WTC11 (cell line): ENCODE measurements around the gene MCFD2. TPM values are rescaled to one million over a fixed set of nuclear protein-coding genes. Genes with fewer than 3 reads are reported as not detected.

ENCODE experiments used
- ATAC-seq: fragments of 200-7000 bp; cut with Tn5 transposase; 2 replicates; pipeline ENCODE4 v1.10.0; 2021; ENCODE audit warnings: mild to moderate bottlenecking, moderate library complexity
- CTCF ChIA-PET: fragments of 300-600 bp; sonication (Branson Sonifier 250); formaldehyde crosslinking; loops from one replicate; lab custom pipeline; 2021; ENCODE audit warnings: antibody characterized with exemption; lab: Charles Lee
- POLR2A ChIA-PET: fragments of 350-600 bp; sonication (Branson Sonifier 250); formaldehyde crosslinking; loops from one replicate; lab custom pipeline; 2021; ENCODE audit warnings: antibody characterized with exemption; lab: Charles Lee
- DNase-seq: peaks from one replicate; pipeline ENCODE4 v3.0.0; 2021; ENCODE audit warnings: low spot score
- H3K27ac Mint-ChIP-seq: 2 replicates; pipeline ENCODE4 v1.8.0; 2021; ENCODE audit warnings: mixed read lengths
- H3K27me3 Mint-ChIP-seq: 2 replicates; pipeline ENCODE4 v1.8.0; 2021; ENCODE audit warnings: low read depth, mild to moderate bottlenecking, moderate library complexity, mixed read lengths
- H3K36me3 Mint-ChIP-seq: 2 replicates; pipeline ENCODE4 v1.8.0; 2021; ENCODE audit warnings: mixed read lengths
- H3K4me1 Mint-ChIP-seq: 2 replicates; pipeline ENCODE4 v1.8.0; 2022; ENCODE audit warnings: mixed read lengths
- H3K4me3 Mint-ChIP-seq: 2 replicates; pipeline ENCODE4 v1.8.0; 2021; ENCODE audit warnings: mild to moderate bottlenecking, moderate library complexity, mixed read lengths
- H3K9me3 Mint-ChIP-seq: 2 replicates; pipeline ENCODE4 v1.8.0; 2021; ENCODE audit warnings: mixed read lengths
- HMGA2 ChIP-seq: fragments of 250-450 bp; sonication (Bioruptor Pico); IDR thresholded peaks from 2 replicates; pipeline ENCODE4 v1.4.0; 2021; ENCODE audit warnings: mild to moderate bottlenecking, moderate library complexity
- JAZF1 ChIP-seq: fragments of 250-450 bp; sonication (Bioruptor Pico); IDR thresholded peaks from 2 replicates; pipeline ENCODE4 v1.9.0; 2021; ENCODE audit warnings: moderate library complexity, mild to moderate bottlenecking, inconsistent platforms
- NFE2L1 ChIP-seq: sonication (generic); formaldehyde crosslinking; IDR thresholded peaks from 2 replicates; pipeline ENCODE4 v1.8.1; 2023; ENCODE audit warnings: missing genetic modification reagents
- RORB ChIP-seq: fragments of 250-450 bp; sonication (Bioruptor Pico); IDR thresholded peaks from 2 replicates; pipeline ENCODE4 v1.9.0; 2021; ENCODE audit warnings: mild to moderate bottlenecking
- SP1 ChIP-seq: sonication (generic); formaldehyde crosslinking; conservative IDR thresholded peaks from 2 replicates; pipeline ENCODE4 v1.8.1; 2022; ENCODE audit warnings: missing genetic modification reagents
- ZNF138 ChIP-seq: sonication (generic); formaldehyde crosslinking; conservative IDR thresholded peaks from 2 replicates; pipeline ENCODE4 v1.8.1; 2022; ENCODE audit warnings: mild to moderate bottlenecking, moderate library complexity, missing genetic modification reagents
- ZNF317 ChIP-seq: sonication (generic); formaldehyde crosslinking; IDR thresholded peaks from 2 replicates; pipeline ENCODE4 v1.8.1; 2023; ENCODE audit warnings: low read depth, mild to moderate bottlenecking, moderate library complexity, missing genetic modification reagents, borderline replicate concordance
- total RNA-seq: library from RNA; stranded (reverse); gene quantifications from 3 replicates; pipeline ENCODE4 v1.2.3, GENCODE V29; 2021
- TF ChIP-seq, protein P1 (sequence below): sonication (generic); formaldehyde crosslinking; IDR thresholded peaks from 2 replicates; pipeline ENCODE4 v1.8.0; 2022; ENCODE audit warnings: mild to moderate bottlenecking, missing genetic modification reagents
- TF ChIP-seq, protein P2 (sequence below): sonication (generic); formaldehyde crosslinking; IDR thresholded peaks from 2 replicates; pipeline ENCODE4 v1.8.1; 2022; ENCODE audit warnings: low read depth, missing genetic modification reagents, borderline replicate concordance
- TF ChIP-seq, protein P3 (sequence below): sonication (generic); formaldehyde crosslinking; IDR thresholded peaks from 2 replicates; pipeline ENCODE4 v1.8.0; 2022; ENCODE audit warnings: missing genetic modification reagents
- TF ChIP-seq, protein P4 (sequence below): sonication (generic); formaldehyde crosslinking; IDR thresholded peaks from 2 replicates; pipeline ENCODE4 v1.8.0; 2023; ENCODE audit warnings: missing genetic modification reagents, mild to moderate bottlenecking, borderline replicate concordance
- TF ChIP-seq, protein P5 (sequence below): sonication (generic); formaldehyde crosslinking; conservative IDR thresholded peaks from 2 replicates; pipeline ENCODE4 v1.8.1; 2023; ENCODE audit warnings: mild to moderate bottlenecking, low read depth, missing genetic modification reagents, moderate library complexity
- TF ChIP-seq, protein P6 (sequence below): sonication (generic); formaldehyde crosslinking; IDR thresholded peaks from 2 replicates; pipeline ENCODE4 v1.8.1; 2023; ENCODE audit warnings: mild to moderate bottlenecking, missing genetic modification reagents
- TF ChIP-seq, protein P7 (sequence below): fragments of 250-450 bp; sonication (Bioruptor Pico); IDR thresholded peaks from 2 replicates; pipeline ENCODE4 v1.9.0; 2021; ENCODE audit warnings: mild to moderate bottlenecking, borderline replicate concordance
- TF ChIP-seq, protein P8 (sequence below): sonication (generic); formaldehyde crosslinking; conservative IDR thresholded peaks from 2 replicates; pipeline ENCODE4 v1.8.1; 2022; ENCODE audit warnings: mild to moderate bottlenecking, missing genetic modification reagents

MCFD2 gene
- total RNA-seq, 1 experiment from 2014 or later: 68.1 TPM

DNA sequence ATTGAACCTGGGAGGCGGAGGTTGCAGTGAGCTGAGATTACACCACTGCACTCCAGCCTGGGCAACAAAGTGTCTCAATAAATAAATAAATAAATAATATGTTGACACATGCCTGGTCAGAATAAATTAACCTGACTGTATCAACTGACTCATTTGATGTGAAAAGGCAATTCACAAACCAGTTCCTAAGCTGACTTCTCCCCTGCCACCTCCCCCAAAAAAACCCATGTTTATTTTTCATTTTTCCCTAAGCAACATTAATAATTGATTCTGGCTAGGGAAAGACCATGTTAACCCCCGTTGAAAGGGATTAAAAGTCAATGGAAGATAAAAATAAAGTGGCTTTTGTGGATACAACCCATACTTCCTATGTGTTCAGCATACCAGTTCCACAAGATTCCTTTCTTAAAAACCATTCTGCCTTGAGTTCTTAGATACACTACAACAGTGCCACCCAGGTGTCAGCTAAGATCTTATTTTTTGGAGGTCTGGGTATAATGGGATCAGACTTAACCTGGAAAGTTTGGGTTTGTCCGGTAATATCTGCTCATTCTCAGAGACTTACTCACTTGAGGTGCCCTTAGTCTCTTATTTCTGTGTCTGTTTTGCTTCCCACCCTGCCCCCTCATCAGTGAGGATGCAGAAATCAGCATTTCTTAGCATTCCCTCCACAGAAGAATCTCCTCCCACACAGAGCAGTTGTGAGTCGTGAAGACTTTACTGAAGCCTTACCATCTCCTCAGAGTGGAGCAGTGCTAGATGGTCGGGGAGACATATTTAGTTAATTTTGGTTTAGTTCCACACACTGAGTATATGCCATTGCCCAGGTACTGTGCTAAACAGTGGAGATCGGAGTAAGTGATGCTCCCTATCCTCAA is 10.1 kb upstream of the MCFD2 start:
- Mint-ChIP-seq H3K27me3 (peaks cover 5% of the 10 kb centered on the region; the same call in 1 of the 2 replicates), H3K36me3 (peaks cover 17% of the 10 kb centered on the region), H3K27ac (peak overlapping the region; percentile 17), H3K4me1 (peaks cover 8% of the 10 kb centered on the region), H3K9me3 (peaks cover 14% of the 10 kb centered on the region), H3K4me3 (peak overlapping the region; percentile 10)
- POLR2A ChIA-PET: no interaction called here
- CTCF ChIA-PET: no interaction called here
- ATAC-seq (peak; percentile 79), DNase-seq (no peak)
- TF ChIP-seq, protein P1, sequence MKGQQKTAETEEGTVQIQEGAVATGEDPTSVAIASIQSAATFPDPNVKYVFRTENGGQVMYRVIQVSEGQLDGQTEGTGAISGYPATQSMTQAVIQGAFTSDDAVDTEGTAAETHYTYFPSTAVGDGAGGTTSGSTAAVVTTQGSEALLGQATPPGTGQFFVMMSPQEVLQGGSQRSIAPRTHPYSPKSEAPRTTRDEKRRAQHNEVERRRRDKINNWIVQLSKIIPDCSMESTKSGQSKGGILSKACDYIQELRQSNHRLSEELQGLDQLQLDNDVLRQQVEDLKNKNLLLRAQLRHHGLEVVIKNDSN (CRISPR knock-in tag): no peak
- TF ChIP-seq, protein P2, sequence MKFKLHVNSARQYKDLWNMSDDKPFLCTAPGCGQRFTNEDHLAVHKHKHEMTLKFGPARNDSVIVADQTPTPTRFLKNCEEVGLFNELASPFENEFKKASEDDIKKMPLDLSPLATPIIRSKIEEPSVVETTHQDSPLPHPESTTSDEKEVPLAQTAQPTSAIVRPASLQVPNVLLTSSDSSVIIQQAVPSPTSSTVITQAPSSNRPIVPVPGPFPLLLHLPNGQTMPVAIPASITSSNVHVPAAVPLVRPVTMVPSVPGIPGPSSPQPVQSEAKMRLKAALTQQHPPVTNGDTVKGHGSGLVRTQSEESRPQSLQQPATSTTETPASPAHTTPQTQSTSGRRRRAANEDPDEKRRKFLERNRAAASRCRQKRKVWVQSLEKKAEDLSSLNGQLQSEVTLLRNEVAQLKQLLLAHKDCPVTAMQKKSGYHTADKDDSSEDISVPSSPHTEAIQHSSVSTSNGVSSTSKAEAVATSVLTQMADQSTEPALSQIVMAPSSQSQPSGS (CRISPR knock-in tag): no peak
- no peak for TF ChIP-seq SP1
- TF ChIP-seq, protein P3, sequence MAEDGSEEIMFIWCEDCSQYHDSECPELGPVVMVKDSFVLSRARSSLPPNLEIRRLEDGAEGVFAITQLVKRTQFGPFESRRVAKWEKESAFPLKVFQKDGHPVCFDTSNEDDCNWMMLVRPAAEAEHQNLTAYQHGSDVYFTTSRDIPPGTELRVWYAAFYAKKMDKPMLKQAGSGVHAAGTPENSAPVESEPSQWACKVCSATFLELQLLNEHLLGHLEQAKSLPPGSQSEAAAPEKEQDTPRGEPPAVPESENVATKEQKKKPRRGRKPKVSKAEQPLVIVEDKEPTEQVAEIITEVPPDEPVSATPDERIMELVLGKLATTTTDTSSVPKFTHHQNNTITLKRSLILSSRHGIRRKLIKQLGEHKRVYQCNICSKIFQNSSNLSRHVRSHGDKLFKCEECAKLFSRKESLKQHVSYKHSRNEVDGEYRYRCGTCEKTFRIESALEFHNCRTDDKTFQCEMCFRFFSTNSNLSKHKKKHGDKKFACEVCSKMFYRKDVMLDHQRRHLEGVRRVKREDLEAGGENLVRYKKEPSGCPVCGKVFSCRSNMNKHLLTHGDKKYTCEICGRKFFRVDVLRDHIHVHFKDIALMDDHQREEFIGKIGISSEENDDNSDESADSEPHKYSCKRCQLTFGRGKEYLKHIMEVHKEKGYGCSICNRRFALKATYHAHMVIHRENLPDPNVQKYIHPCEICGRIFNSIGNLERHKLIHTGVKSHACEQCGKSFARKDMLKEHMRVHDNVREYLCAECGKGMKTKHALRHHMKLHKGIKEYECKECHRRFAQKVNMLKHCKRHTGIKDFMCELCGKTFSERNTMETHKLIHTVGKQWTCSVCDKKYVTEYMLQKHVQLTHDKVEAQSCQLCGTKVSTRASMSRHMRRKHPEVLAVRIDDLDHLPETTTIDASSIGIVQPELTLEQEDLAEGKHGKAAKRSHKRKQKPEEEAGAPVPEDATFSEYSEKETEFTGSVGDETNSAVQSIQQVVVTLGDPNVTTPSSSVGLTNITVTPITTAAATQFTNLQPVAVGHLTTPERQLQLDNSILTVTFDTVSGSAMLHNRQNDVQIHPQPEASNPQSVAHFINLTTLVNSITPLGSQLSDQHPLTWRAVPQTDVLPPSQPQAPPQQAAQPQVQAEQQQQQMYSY (CRISPR knock-in tag): no peak
- no peak for TF ChIP-seq JAZF1 (CRISPR knock-in tag)
- TF ChIP-seq HMGA2 (CRISPR knock-in tag): no peak
- no peak for TF ChIP-seq ZNF138 (CRISPR knock-in tag)
- TF ChIP-seq, protein P4, sequence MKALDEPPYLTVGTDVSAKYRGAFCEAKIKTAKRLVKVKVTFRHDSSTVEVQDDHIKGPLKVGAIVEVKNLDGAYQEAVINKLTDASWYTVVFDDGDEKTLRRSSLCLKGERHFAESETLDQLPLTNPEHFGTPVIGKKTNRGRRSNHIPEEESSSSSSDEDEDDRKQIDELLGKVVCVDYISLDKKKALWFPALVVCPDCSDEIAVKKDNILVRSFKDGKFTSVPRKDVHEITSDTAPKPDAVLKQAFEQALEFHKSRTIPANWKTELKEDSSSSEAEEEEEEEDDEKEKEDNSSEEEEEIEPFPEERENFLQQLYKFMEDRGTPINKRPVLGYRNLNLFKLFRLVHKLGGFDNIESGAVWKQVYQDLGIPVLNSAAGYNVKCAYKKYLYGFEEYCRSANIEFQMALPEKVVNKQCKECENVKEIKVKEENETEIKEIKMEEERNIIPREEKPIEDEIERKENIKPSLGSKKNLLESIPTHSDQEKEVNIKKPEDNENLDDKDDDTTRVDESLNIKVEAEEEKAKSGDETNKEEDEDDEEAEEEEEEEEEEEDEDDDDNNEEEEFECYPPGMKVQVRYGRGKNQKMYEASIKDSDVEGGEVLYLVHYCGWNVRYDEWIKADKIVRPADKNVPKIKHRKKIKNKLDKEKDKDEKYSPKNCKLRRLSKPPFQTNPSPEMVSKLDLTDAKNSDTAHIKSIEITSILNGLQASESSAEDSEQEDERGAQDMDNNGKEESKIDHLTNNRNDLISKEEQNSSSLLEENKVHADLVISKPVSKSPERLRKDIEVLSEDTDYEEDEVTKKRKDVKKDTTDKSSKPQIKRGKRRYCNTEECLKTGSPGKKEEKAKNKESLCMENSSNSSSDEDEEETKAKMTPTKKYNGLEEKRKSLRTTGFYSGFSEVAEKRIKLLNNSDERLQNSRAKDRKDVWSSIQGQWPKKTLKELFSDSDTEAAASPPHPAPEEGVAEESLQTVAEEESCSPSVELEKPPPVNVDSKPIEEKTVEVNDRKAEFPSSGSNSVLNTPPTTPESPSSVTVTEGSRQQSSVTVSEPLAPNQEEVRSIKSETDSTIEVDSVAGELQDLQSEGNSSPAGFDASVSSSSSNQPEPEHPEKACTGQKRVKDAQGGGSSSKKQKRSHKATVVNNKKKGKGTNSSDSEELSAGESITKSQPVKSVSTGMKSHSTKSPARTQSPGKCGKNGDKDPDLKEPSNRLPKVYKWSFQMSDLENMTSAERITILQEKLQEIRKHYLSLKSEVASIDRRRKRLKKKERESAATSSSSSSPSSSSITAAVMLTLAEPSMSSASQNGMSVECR (CRISPR knock-in tag): no peak
- TF ChIP-seq, protein P5, sequence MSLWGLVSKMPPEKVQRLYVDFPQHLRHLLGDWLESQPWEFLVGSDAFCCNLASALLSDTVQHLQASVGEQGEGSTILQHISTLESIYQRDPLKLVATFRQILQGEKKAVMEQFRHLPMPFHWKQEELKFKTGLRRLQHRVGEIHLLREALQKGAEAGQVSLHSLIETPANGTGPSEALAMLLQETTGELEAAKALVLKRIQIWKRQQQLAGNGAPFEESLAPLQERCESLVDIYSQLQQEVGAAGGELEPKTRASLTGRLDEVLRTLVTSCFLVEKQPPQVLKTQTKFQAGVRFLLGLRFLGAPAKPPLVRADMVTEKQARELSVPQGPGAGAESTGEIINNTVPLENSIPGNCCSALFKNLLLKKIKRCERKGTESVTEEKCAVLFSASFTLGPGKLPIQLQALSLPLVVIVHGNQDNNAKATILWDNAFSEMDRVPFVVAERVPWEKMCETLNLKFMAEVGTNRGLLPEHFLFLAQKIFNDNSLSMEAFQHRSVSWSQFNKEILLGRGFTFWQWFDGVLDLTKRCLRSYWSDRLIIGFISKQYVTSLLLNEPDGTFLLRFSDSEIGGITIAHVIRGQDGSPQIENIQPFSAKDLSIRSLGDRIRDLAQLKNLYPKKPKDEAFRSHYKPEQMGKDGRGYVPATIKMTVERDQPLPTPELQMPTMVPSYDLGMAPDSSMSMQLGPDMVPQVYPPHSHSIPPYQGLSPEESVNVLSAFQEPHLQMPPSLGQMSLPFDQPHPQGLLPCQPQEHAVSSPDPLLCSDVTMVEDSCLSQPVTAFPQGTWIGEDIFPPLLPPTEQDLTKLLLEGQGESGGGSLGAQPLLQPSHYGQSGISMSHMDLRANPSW: no peak
- TF ChIP-seq, protein P6, sequence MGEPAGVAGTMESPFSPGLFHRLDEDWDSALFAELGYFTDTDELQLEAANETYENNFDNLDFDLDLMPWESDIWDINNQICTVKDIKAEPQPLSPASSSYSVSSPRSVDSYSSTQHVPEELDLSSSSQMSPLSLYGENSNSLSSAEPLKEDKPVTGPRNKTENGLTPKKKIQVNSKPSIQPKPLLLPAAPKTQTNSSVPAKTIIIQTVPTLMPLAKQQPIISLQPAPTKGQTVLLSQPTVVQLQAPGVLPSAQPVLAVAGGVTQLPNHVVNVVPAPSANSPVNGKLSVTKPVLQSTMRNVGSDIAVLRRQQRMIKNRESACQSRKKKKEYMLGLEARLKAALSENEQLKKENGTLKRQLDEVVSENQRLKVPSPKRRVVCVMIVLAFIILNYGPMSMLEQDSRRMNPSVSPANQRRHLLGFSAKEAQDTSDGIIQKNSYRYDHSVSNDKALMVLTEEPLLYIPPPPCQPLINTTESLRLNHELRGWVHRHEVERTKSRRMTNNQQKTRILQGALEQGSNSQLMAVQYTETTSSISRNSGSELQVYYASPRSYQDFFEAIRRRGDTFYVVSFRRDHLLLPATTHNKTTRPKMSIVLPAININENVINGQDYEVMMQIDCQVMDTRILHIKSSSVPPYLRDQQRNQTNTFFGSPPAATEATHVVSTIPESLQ (CRISPR knock-in tag): no peak
- no peak for TF ChIP-seq NFE2L1 (CRISPR knock-in tag)
- TF ChIP-seq RORB (CRISPR knock-in tag): no peak
- TF ChIP-seq ZNF317 (CRISPR knock-in tag): no peak
- TF ChIP-seq, protein P7, sequence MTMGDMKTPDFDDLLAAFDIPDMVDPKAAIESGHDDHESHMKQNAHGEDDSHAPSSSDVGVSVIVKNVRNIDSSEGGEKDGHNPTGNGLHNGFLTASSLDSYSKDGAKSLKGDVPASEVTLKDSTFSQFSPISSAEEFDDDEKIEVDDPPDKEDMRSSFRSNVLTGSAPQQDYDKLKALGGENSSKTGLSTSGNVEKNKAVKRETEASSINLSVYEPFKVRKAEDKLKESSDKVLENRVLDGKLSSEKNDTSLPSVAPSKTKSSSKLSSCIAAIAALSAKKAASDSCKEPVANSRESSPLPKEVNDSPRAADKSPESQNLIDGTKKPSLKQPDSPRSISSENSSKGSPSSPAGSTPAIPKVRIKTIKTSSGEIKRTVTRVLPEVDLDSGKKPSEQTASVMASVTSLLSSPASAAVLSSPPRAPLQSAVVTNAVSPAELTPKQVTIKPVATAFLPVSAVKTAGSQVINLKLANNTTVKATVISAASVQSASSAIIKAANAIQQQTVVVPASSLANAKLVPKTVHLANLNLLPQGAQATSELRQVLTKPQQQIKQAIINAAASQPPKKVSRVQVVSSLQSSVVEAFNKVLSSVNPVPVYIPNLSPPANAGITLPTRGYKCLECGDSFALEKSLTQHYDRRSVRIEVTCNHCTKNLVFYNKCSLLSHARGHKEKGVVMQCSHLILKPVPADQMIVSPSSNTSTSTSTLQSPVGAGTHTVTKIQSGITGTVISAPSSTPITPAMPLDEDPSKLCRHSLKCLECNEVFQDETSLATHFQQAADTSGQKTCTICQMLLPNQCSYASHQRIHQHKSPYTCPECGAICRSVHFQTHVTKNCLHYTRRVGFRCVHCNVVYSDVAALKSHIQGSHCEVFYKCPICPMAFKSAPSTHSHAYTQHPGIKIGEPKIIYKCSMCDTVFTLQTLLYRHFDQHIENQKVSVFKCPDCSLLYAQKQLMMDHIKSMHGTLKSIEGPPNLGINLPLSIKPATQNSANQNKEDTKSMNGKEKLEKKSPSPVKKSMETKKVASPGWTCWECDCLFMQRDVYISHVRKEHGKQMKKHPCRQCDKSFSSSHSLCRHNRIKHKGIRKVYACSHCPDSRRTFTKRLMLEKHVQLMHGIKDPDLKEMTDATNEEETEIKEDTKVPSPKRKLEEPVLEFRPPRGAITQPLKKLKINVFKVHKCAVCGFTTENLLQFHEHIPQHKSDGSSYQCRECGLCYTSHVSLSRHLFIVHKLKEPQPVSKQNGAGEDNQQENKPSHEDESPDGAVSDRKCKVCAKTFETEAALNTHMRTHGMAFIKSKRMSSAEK: no peak
- TF ChIP-seq, protein P8, sequence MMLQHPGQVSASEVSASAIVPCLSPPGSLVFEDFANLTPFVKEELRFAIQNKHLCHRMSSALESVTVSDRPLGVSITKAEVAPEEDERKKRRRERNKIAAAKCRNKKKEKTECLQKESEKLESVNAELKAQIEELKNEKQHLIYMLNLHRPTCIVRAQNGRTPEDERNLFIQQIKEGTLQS (CRISPR knock-in tag): no peak
